Thymus (tissue), 11 donors: ENCODE measurements around the gene C19orf25. TPM values are rescaled to one million over a fixed set of nuclear protein-coding genes. Genes with fewer than 3 reads are reported as not detected.

Experiments used
- DNase-seq, 9 donors: peaks; one replicate each; pipeline ENCODE4 v3.0.0-alpha.2; 2013; ENCODE audit warnings: low spot score in 9 of 9, low read depth in 6 of 9, missing footprints in 1 of 9
- H3K27ac ChIP-seq, 2 donors: one replicate each; pipeline ENCODE4 v1.5.1; 2013; ENCODE audit warnings: control low read depth in 1 of 2, low read depth in 1 of 2, low read length in 1 of 2, mild to moderate bottlenecking in 1 of 2, moderate library complexity in 1 of 2
- H3K27me3 ChIP-seq, 2 donors: one replicate each; pipeline ENCODE4 v1.5.1; 2013; ENCODE audit warnings: low read length in 1 of 2; ENCODE audit not compliant: control insufficient read depth in 2 of 2, insufficient read depth in 1 of 2
- H3K36me3 ChIP-seq, 2 donors: one replicate each; pipeline ENCODE4 v1.5.1; 2013; ENCODE audit warnings: low read length in 1 of 2, mild to moderate bottlenecking in 1 of 2, moderate library complexity in 1 of 2; ENCODE audit not compliant: control insufficient read depth in 2 of 2, insufficient read depth in 2 of 2
- H3K4me1 ChIP-seq, 2 donors: one replicate each; pipeline ENCODE4 v1.5.1; 2013; ENCODE audit warnings: low read length in 2 of 2; ENCODE audit not compliant: control insufficient read depth in 2 of 2, insufficient read depth in 2 of 2
- H3K4me3 ChIP-seq, 2 donors: one replicate each; pipeline ENCODE4 v1.5.1; 2013; ENCODE audit warnings: low read length in 2 of 2, control low read depth in 1 of 2, mild to moderate bottlenecking in 1 of 2
- H3K9me3 ChIP-seq, 2 donors: one replicate each; pipeline ENCODE4 v1.5.1; 2013; ENCODE audit warnings: low read length in 1 of 2, mild to moderate bottlenecking in 1 of 2; ENCODE audit not compliant: control insufficient read depth in 2 of 2, insufficient read depth in 1 of 2
- WGBS: extraction: QIAGEN DNeasy Blood & Tissue Kit; methylation state at CpG from one replicate; pipeline ENCODE4 v1.1.7; 2013; 5-methylcytosine and 5-hydroxymethylcytosine counted together
- polyA plus RNA-seq: library from polyadenylated mRNA; stranded (reverse); fragments of 200-250 nt; gene quantifications from one replicate; pipeline ENCODE4 v1.2.3, GENCODE V29; 2013
- total RNA-seq: library from RNA; stranded (reverse); fragments of 120-200 nt; gene quantifications from one replicate; pipeline ENCODE4 v1.2.4, GENCODE V29; 2013
- donor health status: healthy.

Gene C19orf25
- total and polyA plus RNA-seq, 2 donors: 22.8 to 38.1 TPM

GRCh38 chr19:1509602-1510441 is 30.8 kb upstream of the C19orf25 start:
- Histone ChIP-seq H3K27ac (no peak overlapping the region), H3K27me3 (peaks cover 52 to 88% of the 10 kb centered on the region in 2 donors), H3K4me3 (no peak overlapping the region), H3K9me3 (peaks cover 1 to 33% of the 10 kb centered on the region in 2 donors), H3K4me1 (peaks cover 3 to 14% of the 10 kb centered on the region in 2 donors), H3K36me3 (no peaks in the 10 kb centered on the region)
- DNase-seq: no peak
- WGBS: 55% methylated on average over 11 of the region's 11 CpGs

GRCh38 chr19:1508507-1508856 is 29.5 kb upstream of the C19orf25 start:
- H3K4me1 ChIP-seq: peaks cover 3 to 17% of the 10 kb centered on the region in 2 donors
- peaks cover 54 to 86% of the 10 kb centered on the region in 2 donors for H3K27me3 ChIP-seq
- no peaks in the 10 kb centered on the region for H3K36me3 ChIP-seq
- DNase-seq: no peak
- no peak overlapping the region for H3K27ac ChIP-seq
- peaks cover 3 to 33% of the 10 kb centered on the region in 2 donors for H3K9me3 ChIP-seq
- WGBS: 42% methylated on average over 12 of the region's 12 CpGs
- peak overlapping the region in 1 of 2 donors; percentile 45 for H3K4me3 ChIP-seq

DNA sequence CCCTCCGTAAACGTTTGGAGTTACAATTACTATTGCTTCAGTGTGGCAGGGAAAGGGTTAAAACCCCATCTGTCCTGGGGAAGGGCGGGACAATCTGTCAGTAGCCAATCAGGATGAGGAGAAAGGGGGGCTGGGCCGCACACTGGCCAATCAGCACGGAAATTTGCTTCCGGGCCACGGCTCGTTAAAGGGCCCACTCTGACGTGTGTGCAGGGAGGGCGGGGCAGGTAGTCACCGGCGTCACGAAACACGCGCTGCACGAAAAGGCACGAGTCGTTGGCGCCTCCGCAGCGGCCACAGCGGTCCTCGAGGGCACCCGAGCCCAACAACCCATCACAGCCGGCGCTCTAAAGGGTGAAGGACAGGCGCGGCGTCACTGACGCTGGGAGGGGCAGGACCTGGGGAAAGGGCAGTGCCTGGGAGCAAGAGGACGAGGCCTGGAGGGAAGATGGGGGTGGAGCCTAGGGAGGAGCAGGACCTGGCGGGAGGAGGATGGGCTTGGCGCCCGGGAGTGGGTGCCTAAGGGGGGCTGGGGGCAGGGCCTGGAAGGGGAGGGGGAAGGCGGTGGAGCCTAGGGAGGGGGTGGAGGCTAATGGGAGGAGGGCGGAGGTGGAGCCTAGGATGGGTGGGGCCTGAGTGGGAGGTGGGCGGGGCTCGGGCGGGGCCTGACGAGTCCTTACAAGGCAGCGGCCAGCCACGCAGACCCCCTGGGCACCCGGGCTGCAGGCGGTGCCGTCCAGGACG is 28.9 kb upstream of the C19orf25 start:
- WGBS: 3% methylated on average over 46 of the region's 46 CpGs
- Histone ChIP-seq H3K4me3 (peak overlapping the region; percentile 44 to 45), H3K27ac (peak overlapping the region; percentile 21 to 53), H3K27me3 (peaks cover 52 to 87% of the 10 kb centered on the region in 2 donors), H3K36me3 (no peaks in the 10 kb centered on the region), H3K9me3 (peaks cover 3 to 33% of the 10 kb centered on the region in 2 donors), H3K4me1 (peaks cover 3 to 21% of the 10 kb centered on the region in 2 donors)
- DNase-seq: peak; percentile 73 to 95 (median 85)

GRCh38 chr19:1507192-1507660 is 28.2 kb upstream of the C19orf25 start:
- Histone ChIP-seq H3K27me3 (peaks cover 51 to 87% of the 10 kb centered on the region in 2 donors), H3K4me1 (peaks cover 3 to 18% of the 10 kb centered on the region in 2 donors), H3K27ac (no peak overlapping the region), H3K36me3 (no peaks in the 10 kb centered on the region), H3K4me3 (no peak overlapping the region), H3K9me3 (peaks cover 3 to 27% of the 10 kb centered on the region in 2 donors)
- WGBS: 78% methylated on average over 23 of the region's 23 CpGs
- no peak for DNase-seq

DNA sequence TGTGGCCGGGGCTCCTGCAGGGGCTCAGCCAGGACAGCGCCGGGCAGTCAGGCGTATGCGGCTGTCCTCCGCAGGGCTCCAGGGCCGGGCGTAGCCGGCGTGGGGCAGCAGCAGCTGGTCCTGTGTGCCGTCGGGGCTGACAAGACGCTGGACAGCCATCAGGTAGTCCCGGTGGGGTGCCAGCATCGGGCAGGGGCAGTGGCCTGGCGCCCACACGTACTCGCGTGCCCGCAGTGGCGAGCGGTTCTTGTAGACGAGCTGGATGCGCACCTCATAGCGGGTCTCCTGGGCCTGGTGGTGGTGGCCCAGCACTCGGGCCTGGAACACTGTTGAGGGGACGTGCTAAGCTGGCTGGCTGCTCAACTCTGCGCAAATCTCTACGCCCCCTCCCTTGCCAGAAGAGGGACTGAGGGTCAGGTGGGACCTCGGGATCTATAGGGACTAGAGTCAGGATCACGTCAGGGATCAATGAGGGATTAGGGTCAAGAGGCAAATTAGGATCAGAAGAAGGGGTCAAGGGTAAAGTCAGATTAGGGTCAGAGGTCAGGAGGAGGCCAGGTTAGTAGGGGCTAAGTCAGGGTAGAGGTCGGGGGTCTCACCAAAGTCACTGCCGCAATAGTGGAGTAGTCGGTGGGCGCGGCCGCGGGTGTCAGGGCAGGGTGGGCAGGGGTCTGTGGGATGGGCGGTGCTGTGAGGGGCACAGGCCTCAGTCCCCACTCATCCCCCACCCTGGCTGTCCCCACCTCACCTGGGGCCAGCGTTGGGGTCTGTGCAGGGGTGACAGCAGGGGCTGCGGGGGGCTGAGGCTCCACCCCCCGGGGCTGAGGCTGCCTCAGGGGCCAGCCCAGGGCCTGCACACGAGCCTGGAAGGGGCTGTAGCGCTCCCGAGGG is 27.2 kb upstream of the C19orf25 start:
- peaks cover 3 to 25% of the 10 kb centered on the region in 2 donors for H3K9me3 ChIP-seq
- no peaks in the 10 kb centered on the region for H3K36me3 ChIP-seq
- H3K27ac ChIP-seq: no peak overlapping the region
- peaks cover 42 to 87% of the 10 kb centered on the region in 2 donors for H3K27me3 ChIP-seq
- WGBS: 94% methylated on average over 45 of the region's 45 CpGs
- no peak overlapping the region for H3K4me3 ChIP-seq
- DNase-seq: no peak
- H3K4me1 ChIP-seq: peaks cover 3 to 18% of the 10 kb centered on the region in 2 donors

DNA sequence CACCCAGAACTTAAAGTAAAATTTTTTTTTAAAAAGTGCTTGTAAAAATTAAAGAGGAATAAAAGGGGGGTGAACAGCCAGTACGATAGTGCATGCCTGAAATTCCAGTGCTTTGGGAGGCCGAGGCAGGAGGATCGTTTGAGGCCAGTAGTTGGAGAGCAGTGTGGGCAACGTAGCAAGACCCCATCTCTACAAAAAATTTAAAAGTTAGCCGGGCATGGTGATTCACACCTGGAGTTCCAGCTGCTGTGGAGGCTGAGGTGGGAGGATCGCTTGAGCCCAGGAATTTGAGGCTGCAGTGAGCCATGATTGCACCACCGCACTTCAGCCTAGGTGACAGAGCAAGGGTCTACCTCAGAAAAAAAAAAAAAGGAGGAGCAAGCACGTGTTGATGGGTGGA is 26.0 kb upstream of the C19orf25 start:
- Histone ChIP-seq H3K4me1 (peaks cover 3 to 18% of the 10 kb centered on the region in 2 donors), H3K4me3 (no peak overlapping the region), H3K9me3 (peaks cover 3 to 29% of the 10 kb centered on the region in 2 donors), H3K36me3 (no peaks in the 10 kb centered on the region), H3K27me3 (peaks cover 31 to 79% of the 10 kb centered on the region in 2 donors), H3K27ac (no peak overlapping the region)
- DNase-seq: no peak
- 79% methylated on average over 8 of the region's 8 CpGs for WGBS

DNA sequence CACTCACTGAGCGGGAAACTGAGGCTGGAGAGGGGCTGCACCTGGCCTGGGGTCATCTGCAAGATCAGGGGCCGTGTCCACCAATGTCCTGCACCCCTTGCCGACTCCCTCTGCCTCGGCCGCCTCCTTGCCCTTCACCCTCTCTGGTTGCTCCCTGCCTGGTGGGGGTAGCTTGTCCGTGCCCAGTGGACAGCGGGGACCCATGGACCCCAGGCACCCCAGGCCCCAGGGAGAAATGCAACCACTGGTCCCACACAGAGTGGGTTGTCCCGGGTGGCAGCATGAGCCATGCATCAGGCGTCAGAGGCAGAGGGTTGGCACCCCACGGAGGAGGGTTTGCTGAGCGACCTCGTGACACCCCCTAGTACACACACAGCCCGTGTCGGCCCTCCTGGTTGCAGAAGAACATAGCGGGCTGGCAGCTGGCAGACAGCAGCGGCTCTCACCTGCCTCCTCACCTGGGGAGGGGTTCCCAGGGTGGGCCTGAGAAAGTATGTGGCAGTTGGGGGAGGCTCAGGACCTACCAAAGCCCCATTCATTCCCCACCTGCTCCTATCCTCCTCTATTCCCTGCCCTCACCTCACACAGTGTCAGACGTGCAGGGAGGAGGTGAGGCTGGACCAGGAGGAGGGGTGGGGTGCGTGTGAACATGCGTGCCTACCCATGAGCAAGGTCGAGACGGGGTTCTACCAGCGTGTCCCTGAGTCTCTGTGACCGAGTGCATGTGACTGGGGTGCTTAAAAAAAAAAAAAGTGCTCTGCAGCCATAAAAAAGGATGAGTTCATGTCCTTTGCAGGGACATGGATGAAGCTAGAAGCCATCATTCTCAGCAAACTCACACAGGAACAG is 25.1 kb upstream of the C19orf25 start:
- no peak for DNase-seq
- H3K27ac ChIP-seq: no peak overlapping the region
- H3K27me3 ChIP-seq: peaks cover 22 to 71% of the 10 kb centered on the region in 2 donors
- H3K4me1 ChIP-seq: peaks cover 3 to 18% of the 10 kb centered on the region in 2 donors
- H3K36me3 ChIP-seq: no peaks in the 10 kb centered on the region
- WGBS: 63% methylated on average over 23 of the region's 23 CpGs
- no peak overlapping the region for H3K4me3 ChIP-seq
- peaks cover 3 to 32% of the 10 kb centered on the region in 2 donors for H3K9me3 ChIP-seq
